Upper lobe of left lung (tissue), 6 donors: Measurements from ENCODE around the gene TMEM129. TPM values are rescaled to one million over a fixed set of nuclear protein-coding genes. Genes with fewer than 3 reads are reported as not detected.

Source experiments
- ATAC-seq, 2 donors: fragments of 200-7000 bp; cut with Tn5 transposase; one replicate each; pipeline ENCODE4 v1.9.1; 2022; ENCODE audit warnings: mild to moderate bottlenecking in 2 of 2, moderate library complexity in 2 of 2; ENCODE audit not compliant: low FRiP score in 2 of 2
- DNase-seq, 2 donors: peaks; one replicate each; pipeline ENCODE4 v3.0.0-alpha.2; 2019 to 2020
- H3K27ac ChIP-seq, 4 donors: fragments of 200-600 bp; sonication (generic); one replicate each; pipeline ENCODE4 v1.5.1; 2016 to 2019
- H3K27me3 ChIP-seq, 4 donors: fragments of 200-600 bp; sonication (generic); one replicate each; pipeline ENCODE4 v1.5.1; 2017 to 2019
- H3K36me3 ChIP-seq, 4 donors: fragments of 200-600 bp; sonication (generic); one replicate each; pipeline ENCODE4 v1.5.1; 2016 to 2019
- H3K4me1 ChIP-seq, 4 donors: fragments of 200-600 bp; sonication (generic); one replicate each; pipeline ENCODE4 v1.5.1; 2018 to 2019
- H3K4me3 ChIP-seq, 4 donors: fragments of 200-600 bp; sonication (generic); one replicate each; pipeline ENCODE4 v1.5.1; 2017 to 2019; ENCODE audit warnings: mild to moderate bottlenecking in 2 of 4, moderate library complexity in 1 of 4
- H3K9me3 ChIP-seq, 4 donors: fragments of 200-600 bp; sonication (generic); one replicate each; pipeline ENCODE4 v1.5.1; 2018 to 2019
- CTCF ChIP-seq, 6 experiments: fragments of 450-650 bp in 4 of 6; fragments of 200-600 bp in 2 of 6; sonication (generic) in 2 of 6; IDR thresholded peaks; one replicate each; pipeline ENCODE4 v1.5.1; 2016 to 2019; ENCODE audit warnings: antibody characterized with exemption in 6 of 6
- EP300 ChIP-seq, 4 donors: sonication (generic); formaldehyde crosslinking; IDR thresholded peaks; one replicate each; pipeline ENCODE4 v1.5.1; 2017; ENCODE audit warnings: antibody characterized with exemption in 4 of 4, control low read depth in 2 of 4
- POLR2A ChIP-seq, 4 donors: fragments of 450-650 bp; IDR thresholded peaks; one replicate each; pipeline ENCODE4 v1.5.1; 2016 to 2017; ENCODE audit warnings: antibody characterized with exemption in 4 of 4, mild to moderate bottlenecking in 2 of 4
- POLR2AphosphoS5 ChIP-seq, 2 donors: sonication (generic); formaldehyde crosslinking; IDR thresholded peaks; one replicate each; pipeline ENCODE4 v1.5.1; 2017; ENCODE audit warnings: antibody characterized with exemption in 2 of 2
- WGBS, 2 donors: methylation state at CpG; one replicate each; pipeline ENCODE4 v1.1.5; 2017 to 2018; 5-methylcytosine and 5-hydroxymethylcytosine counted together
- total RNA-seq, 6 donors: library from RNA; depleted of rRNA in 4 of 6; stranded (reverse); fragments of >200 nt in 4 of 6; gene quantifications; one replicate each; pipeline versions ENCODE4 v1.1.0 to v1.2.1, GENCODE V29; 2016 to 2021
- donor health status: DM: no; HTN: no; CAD: no; lungs with moderate emphysema.
- donor health status: DM: no; HTN: yes; CAD: no; lungs with severe emphysema.

Gene TMEM129
- 10 to 100 TPM; 38.9 to 99.1 (median 49.6) TPM for total RNA-seq

- no peak for TF ChIP-seq CTCF (IDR thresholded peaks at IDR 0.05)
- TF ChIP-seq POLR2A (IDR thresholded peaks at IDR 0.05), result peak in 2 of 4 donors; percentile 53 to 70
- no peak for TF ChIP-seq EP300 (IDR thresholded peaks at IDR 0.05)
- peak in 1 of 2 donors; percentile 71 for TF ChIP-seq POLR2AphosphoS5 (IDR thresholded peaks at IDR 0.05)
- Histone ChIP-seq H3K36me3 (peaks cover 0 to 25% (median 13%) of the 10 kb centered on the region in 4 donors), H3K27ac (peak within 1 kb of the TSS; percentile 89 to 96 (median 94)), H3K4me1 (peaks cover 20 to 46% (median 34%) of the 10 kb centered on the region in 4 donors), H3K4me3 (peak within 1 kb of the TSS; percentile 55 to 83 (median 76)), H3K9me3 (no peaks in the 10 kb centered on the region), H3K27me3 (no peaks in the 10 kb centered on the region)
- DNase-seq (peak; percentile 97 to 98), ATAC-seq (peak; percentile 93 to 95)
- WGBS, 2 donors, result 0 to 2% methylated on average over 20 to 24 of the region's 83 CpGs
Observed at GRCh38 chr4:1721003-1721665, at the start of gene TMEM129, which contains the start of gene TACC3. TMEM129 (minus strand) TSS chr4:1721323; CDS start chr4:1720837, 486 bp downstream. TACC3 (plus strand) TSS chr4:1721521; CDS start chr4:1723422, 1,901 bp downstream.

- no peak for TF ChIP-seq POLR2AphosphoS5 (IDR thresholded peaks at IDR 0.05)
- TF ChIP-seq POLR2A (IDR thresholded peaks at IDR 0.05), result no peak
- TF ChIP-seq EP300 (IDR thresholded peaks at IDR 0.05), result no peak
- no peak for TF ChIP-seq CTCF (IDR thresholded peaks at IDR 0.05)
- Histone ChIP-seq H3K27me3 (peaks cover 0 to 11% (median 1%) of the 10 kb centered on the region in 4 donors), H3K4me1 (peaks cover 17 to 52% (median 42%) of the 10 kb centered on the region in 4 donors), H3K36me3 (no peaks in the 10 kb centered on the region), H3K4me3 (no peak overlapping the region), H3K27ac (no peak overlapping the region), H3K9me3 (no peaks in the 10 kb centered on the region)
- DNase-seq (no peak), ATAC-seq (no peak)
- 82 to 100% methylated on average over 1 to 8 of the region's 11 CpGs for WGBS, 2 donors
Observed at GRCh38 chr4:1770791-1771231, 49.7 kb upstream of the TMEM129 start.

- Histone ChIP-seq H3K27ac (peak overlapping the region in 2 of 4 donors; percentile 77 to 87), H3K9me3 (no peaks in the 10 kb centered on the region), H3K4me3 (no peak overlapping the region), H3K36me3 (no peaks in the 10 kb centered on the region), H3K27me3 (peaks cover 0 to 11% (median 1%) of the 10 kb centered on the region in 4 donors), H3K4me1 (peaks cover 17 to 55% (median 43%) of the 10 kb centered on the region in 4 donors)
- ATAC-seq (no peak), DNase-seq (no peak)
- TF ChIP-seq EP300 (IDR thresholded peaks at IDR 0.05) (no peak), POLR2AphosphoS5 (IDR thresholded peaks at IDR 0.05) (no peak), CTCF (IDR thresholded peaks at IDR 0.05) (no peak), POLR2A (IDR thresholded peaks at IDR 0.05) (no peak)
- WGBS, 2 donors, result 40 to 52% methylated on average over 2 to 22 of the region's 33 CpGs
Observed at GRCh38 chr4:1770245-1770644, 49.1 kb upstream of the TMEM129 start.

GRCh38 chr4:1769692-1770091 is 48.6 kb upstream of the TMEM129 start:
- Histone ChIP-seq H3K4me3 (no peak overlapping the region), H3K27ac (peak overlapping the region; percentile 67 to 87 (median 74)), H3K4me1 (peaks cover 17 to 55% (median 43%) of the 10 kb centered on the region in 4 donors), H3K9me3 (no peaks in the 10 kb centered on the region), H3K27me3 (peaks cover 0 to 11% (median 1%) of the 10 kb centered on the region in 4 donors), H3K36me3 (no peaks in the 10 kb centered on the region)
- 53% methylated on average over 4 of the region's 6 CpGs; no CpG with 5 or more reads in 1 of the 2 donors for WGBS, 2 donors
- ATAC-seq, result no peak
- DNase-seq, result no peak
- TF ChIP-seq EP300 (IDR thresholded peaks at IDR 0.05), result no peak
- no peak for TF ChIP-seq POLR2A (IDR thresholded peaks at IDR 0.05)
- no peak for TF ChIP-seq CTCF (IDR thresholded peaks at IDR 0.05)
